ENCODE measurements around the gene FSIP1. TPM values are rescaled to one million over a fixed set of nuclear protein-coding genes. Genes with fewer than 3 reads are reported as not detected.

FSIP1 gene
- total RNA-seq, 1 donor from 2014 or later, result 2.5 TPM

DNA sequence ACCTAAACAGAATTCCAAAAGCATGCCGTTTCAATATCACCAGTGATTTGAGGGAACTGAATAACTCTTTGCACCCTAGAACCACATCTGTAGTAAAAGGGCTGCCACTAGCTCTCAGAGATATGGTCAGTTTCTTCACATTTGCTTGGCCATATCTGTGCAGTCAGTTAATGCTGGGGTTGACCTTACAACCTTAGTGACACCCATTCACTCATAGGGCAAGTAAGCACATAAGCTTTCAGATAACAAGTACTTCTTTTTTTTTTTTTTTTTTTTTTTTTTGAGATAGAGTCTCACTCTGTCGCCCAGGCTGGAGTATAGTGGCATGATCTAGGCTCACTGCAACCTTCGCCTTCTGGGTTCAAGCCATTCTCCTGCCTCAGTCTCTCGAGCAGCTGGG, 20.4 kb upstream of the FSIP1 start:
- DNase-seq (ENCODE audit: low spot score), result no peak
- H4K20me1 ChIP-seq (ENCODE audit: low read depth), result no peaks in the 10 kb centered on the region
- no peak overlapping the region for H3K4me3 ChIP-seq
- TF ChIP-seq EZH2phosphoT487 (IDR thresholded peaks at IDR 0.05), result no peak
- TF ChIP-seq EZH2 (IDR thresholded peaks at IDR 0.05), result no peak
- TF ChIP-seq, protein P1, sequence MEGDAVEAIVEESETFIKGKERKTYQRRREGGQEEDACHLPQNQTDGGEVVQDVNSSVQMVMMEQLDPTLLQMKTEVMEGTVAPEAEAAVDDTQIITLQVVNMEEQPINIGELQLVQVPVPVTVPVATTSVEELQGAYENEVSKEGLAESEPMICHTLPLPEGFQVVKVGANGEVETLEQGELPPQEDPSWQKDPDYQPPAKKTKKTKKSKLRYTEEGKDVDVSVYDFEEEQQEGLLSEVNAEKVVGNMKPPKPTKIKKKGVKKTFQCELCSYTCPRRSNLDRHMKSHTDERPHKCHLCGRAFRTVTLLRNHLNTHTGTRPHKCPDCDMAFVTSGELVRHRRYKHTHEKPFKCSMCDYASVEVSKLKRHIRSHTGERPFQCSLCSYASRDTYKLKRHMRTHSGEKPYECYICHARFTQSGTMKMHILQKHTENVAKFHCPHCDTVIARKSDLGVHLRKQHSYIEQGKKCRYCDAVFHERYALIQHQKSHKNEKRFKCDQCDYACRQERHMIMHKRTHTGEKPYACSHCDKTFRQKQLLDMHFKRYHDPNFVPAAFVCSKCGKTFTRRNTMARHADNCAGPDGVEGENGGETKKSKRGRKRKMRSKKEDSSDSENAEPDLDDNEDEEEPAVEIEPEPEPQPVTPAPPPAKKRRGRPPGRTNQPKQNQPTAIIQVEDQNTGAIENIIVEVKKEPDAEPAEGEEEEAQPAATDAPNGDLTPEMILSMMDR (IDR thresholded peaks at IDR 0.05), result no peak
- no peaks in the 10 kb centered on the region for H3K79me2 ChIP-seq (ENCODE audit: low read depth)
- no peaks in the 10 kb centered on the region for H3K36me3 ChIP-seq
- Mint-ChIP-seq H3K36me3 (no peaks in the 10 kb centered on the region), H3K9me3 (no peaks in the 10 kb centered on the region), H3K4me1 (peaks cover 7% of the 10 kb centered on the region), H3K4me3 (no peak overlapping the region), H3K27me3 (ENCODE audit: insufficient read depth, low read depth) (peaks cover 9% of the 10 kb centered on the region), H3K27ac (no peak overlapping the region)
- no peaks in the 10 kb centered on the region for H3F3A ChIP-seq (ENCODE audit: low read depth)
- H3K9me3 ChIP-seq (ENCODE audit: low read depth), result no peaks in the 10 kb centered on the region
- H3K4me2 ChIP-seq, result no peak overlapping the region
- no peaks in the 10 kb centered on the region for H3K27me3 ChIP-seq
- H3K9ac ChIP-seq, result no peak overlapping the region
- no peak overlapping the region for H2AFZ ChIP-seq (replicated peaks)
- H3K4me1 ChIP-seq, result peaks cover 2% of the 10 kb centered on the region
- H3K27ac ChIP-seq, result no peak overlapping the region

DNA sequence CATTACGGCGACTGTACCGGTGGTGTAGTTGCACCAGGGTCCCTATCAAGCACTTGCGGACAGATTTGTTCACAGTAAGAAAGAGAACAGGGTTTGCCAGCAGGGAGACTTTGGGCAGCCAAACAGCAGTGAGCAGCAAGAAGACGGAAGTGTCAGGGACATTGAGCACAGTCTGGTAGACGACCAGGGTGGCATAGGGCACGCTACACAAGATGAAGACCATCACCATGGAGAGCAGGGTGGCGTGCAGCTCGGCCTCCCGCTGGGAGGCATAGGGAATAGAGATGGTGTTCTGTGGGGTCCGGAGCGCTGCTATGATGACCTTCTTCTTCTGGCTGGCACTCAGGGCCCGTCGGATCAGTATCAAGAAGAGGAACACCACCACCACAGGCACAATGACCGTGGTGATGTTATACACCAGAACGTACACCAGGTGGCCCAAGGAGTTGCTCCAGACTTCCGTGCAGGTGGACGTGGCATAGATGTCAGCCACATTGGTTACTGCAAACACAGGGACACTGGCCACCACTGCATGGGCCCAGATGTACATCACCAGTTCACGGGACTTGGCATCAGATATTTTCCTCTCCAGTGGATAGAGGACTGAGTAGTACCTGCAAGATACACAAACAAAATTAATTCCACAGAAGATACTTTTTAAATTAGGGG, 19.1 kb upstream of the FSIP1 start:
- no peaks in the 10 kb centered on the region for H3K36me3 Mint-ChIP-seq
- H3K9me3 Mint-ChIP-seq, result no peaks in the 10 kb centered on the region
- no peak overlapping the region for H3K4me3 Mint-ChIP-seq
- no peak overlapping the region for H3K9ac ChIP-seq
- no peak overlapping the region for H3K27ac Mint-ChIP-seq
- no peak overlapping the region for H3K4me2 ChIP-seq
- no peaks in the 10 kb centered on the region for H3K36me3 ChIP-seq
- H4K20me1 ChIP-seq (ENCODE audit: low read depth), result no peaks in the 10 kb centered on the region
- peaks cover 17% of the 10 kb centered on the region for H3K4me1 Mint-ChIP-seq
- H3K27me3 ChIP-seq, result no peaks in the 10 kb centered on the region
- no peak for TF ChIP-seq EZH2phosphoT487 (IDR thresholded peaks at IDR 0.05)
- TF ChIP-seq, protein P1 (IDR thresholded peaks at IDR 0.05), result peak; percentile 49
- no peaks in the 10 kb centered on the region for H3K9me3 ChIP-seq (ENCODE audit: low read depth)
- H3F3A ChIP-seq (ENCODE audit: low read depth), result no peaks in the 10 kb centered on the region
- H2AFZ ChIP-seq (replicated peaks), result no peak overlapping the region
- H3K27me3 Mint-ChIP-seq (ENCODE audit: insufficient read depth, low read depth), result peaks cover 9% of the 10 kb centered on the region
- H3K4me3 ChIP-seq, result no peak overlapping the region
- H3K79me2 ChIP-seq (ENCODE audit: low read depth), result no peaks in the 10 kb centered on the region
- DNase-seq (ENCODE audit: low spot score), result peak; percentile 45
- no peaks in the 10 kb centered on the region for H3K4me1 ChIP-seq
- H3K27ac ChIP-seq, result no peak overlapping the region

DNA sequence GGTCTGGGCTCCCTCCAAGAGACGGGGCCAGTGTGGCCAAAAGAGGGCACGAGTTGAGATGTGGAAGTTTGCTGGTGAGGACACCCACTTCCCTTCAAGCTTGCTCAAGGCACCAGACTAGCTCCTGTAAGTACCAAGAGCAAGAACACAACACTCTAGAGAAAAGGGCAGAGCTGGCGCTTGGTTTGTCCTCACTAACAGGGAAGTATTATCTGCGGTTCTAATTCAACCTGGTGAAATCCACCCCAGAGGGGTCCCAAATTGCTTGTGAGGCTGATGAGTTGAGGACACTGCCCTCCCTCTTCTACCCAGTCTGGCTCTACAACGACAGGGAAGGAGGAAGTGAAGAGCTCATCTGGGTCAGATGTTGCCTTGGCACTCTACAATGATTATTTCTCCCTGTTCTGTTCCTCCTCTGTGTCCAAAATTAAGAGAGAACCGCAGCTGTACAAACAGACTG, 16.9 kb upstream of the FSIP1 start:
- DNase-seq (ENCODE audit: low spot score), result no peak
- Histone ChIP-seq H3K9ac (no peak overlapping the region), H3K27ac (no peak overlapping the region), H3K27me3 (no peaks in the 10 kb centered on the region), H3K9me3 (ENCODE audit: low read depth) (no peaks in the 10 kb centered on the region), H3K36me3 (no peaks in the 10 kb centered on the region), H3K4me1 (no peaks in the 10 kb centered on the region), H3F3A (ENCODE audit: low read depth) (no peaks in the 10 kb centered on the region), H2AFZ (replicated peaks) (no peak overlapping the region), H3K79me2 (ENCODE audit: low read depth) (no peaks in the 10 kb centered on the region), H3K4me3 (no peak overlapping the region), H4K20me1 (ENCODE audit: low read depth) (no peaks in the 10 kb centered on the region), H3K4me2 (no peak overlapping the region)
- Mint-ChIP-seq H3K9me3 (no peaks in the 10 kb centered on the region), H3K27me3 (ENCODE audit: insufficient read depth, low read depth) (peaks cover 12% of the 10 kb centered on the region), H3K36me3 (no peaks in the 10 kb centered on the region), H3K4me1 (peaks cover 29% of the 10 kb centered on the region), H3K27ac (no peak overlapping the region), H3K4me3 (no peak overlapping the region)
- TF ChIP-seq, protein P1 (IDR thresholded peaks at IDR 0.05), result no peak

Data from neural progenitor cell (in vitro differentiated cells).